Measurements from ENCODE around the gene OLFM1. TPM values are rescaled to one million over a fixed set of nuclear protein-coding genes. Genes with fewer than 3 reads are reported as not detected.

The OLFM1 gene
- total RNA-seq, 4 donors from 2014 or later: 12.1 to 31.4 (median 23.2) TPM

DNA sequence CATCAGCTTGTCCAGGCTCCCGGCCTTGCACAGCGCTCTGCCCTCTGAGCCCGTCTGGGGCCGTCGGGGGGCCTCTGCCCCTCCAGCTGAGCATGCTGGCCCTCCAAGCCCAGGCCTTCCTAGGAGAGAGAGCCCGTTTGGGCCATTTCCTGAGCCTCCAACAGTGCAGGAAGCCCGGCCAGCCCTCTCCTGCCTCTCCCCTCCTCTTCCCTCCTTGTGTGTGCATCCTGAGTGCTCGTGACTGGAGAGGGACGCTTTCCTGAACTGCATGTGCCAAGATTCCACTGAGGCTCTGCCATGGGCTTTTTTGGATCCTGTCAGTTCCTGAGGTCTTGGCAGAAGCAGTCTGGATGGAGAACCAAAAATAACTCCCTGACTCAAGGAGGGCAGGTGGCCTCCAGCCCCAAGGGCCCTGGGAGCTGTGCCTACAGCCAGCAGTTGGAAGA, 15.6 kb downstream of the OLFM1 start:
- TF ChIP-seq, protein P1, sequence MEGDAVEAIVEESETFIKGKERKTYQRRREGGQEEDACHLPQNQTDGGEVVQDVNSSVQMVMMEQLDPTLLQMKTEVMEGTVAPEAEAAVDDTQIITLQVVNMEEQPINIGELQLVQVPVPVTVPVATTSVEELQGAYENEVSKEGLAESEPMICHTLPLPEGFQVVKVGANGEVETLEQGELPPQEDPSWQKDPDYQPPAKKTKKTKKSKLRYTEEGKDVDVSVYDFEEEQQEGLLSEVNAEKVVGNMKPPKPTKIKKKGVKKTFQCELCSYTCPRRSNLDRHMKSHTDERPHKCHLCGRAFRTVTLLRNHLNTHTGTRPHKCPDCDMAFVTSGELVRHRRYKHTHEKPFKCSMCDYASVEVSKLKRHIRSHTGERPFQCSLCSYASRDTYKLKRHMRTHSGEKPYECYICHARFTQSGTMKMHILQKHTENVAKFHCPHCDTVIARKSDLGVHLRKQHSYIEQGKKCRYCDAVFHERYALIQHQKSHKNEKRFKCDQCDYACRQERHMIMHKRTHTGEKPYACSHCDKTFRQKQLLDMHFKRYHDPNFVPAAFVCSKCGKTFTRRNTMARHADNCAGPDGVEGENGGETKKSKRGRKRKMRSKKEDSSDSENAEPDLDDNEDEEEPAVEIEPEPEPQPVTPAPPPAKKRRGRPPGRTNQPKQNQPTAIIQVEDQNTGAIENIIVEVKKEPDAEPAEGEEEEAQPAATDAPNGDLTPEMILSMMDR (IDR thresholded peaks at IDR 0.05): no peak
- ATAC-seq (ENCODE audit: low FRiP score) (no peak), DNase-seq (ENCODE audit: low spot score) (no peak)

DNA sequence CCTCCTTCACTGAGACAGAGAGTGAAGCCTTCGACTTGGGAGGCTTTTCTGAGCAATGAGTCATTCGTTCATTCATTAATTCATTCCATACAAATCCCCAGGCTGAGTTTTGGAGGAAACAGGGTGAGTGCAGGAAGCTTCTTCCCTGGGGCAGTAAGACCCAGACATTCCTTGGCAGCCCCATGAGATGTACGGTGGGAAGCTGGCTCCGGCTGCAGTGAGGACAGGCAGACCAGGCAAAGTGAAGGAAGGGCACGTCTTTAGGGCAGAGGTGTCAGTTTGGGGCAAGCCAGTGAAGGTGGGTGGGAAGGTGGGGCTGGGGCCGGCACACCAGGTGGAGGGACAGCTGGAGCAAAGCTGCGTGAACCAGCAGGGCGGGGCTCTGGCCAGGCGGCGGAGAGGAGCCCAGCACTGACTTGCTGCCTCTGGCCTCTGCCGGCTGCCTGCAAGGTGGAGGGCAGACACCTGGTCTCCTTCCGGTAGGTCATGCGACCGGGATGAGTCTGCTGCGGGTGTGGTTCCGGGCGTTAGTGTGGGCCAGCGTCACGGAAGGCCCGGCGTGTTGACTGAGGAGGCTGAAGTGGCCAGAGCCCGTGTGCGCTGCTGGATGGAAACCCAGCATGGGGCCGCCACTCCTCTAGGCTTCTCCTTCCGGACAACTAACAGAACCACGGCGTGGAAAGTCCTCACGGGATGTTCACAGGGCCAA, 16.6 kb downstream of the OLFM1 start:
- DNase-seq (ENCODE audit: low spot score) (no peak), ATAC-seq (ENCODE audit: low FRiP score) (no peak)
- TF ChIP-seq, protein P1 (IDR thresholded peaks at IDR 0.05): no peak

DNA sequence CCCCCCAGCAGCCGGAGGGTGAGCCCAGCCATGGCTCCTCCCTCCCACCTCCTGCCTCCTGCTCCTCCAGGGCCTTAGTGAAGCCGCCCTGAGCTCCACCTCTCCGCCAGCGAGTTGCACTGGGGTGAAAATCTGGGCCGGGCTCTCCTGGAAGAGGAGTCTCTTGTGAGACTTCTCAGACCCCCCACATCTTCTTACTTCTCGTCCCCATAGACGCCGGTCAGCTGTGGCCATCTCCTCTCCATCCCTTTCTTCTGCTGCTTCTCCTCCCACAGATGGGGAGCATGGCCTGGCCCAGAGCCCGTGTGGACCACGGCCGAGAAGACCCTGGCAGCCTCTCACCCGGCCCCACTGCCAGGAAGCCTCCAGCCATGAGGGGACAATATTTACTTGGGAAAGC, 17.3 kb downstream of the OLFM1 start:
- TF ChIP-seq, protein P1 (IDR thresholded peaks at IDR 0.05): no peak
- ATAC-seq (ENCODE audit: low FRiP score): no peak
- DNase-seq (ENCODE audit: low spot score): no peak

DNA sequence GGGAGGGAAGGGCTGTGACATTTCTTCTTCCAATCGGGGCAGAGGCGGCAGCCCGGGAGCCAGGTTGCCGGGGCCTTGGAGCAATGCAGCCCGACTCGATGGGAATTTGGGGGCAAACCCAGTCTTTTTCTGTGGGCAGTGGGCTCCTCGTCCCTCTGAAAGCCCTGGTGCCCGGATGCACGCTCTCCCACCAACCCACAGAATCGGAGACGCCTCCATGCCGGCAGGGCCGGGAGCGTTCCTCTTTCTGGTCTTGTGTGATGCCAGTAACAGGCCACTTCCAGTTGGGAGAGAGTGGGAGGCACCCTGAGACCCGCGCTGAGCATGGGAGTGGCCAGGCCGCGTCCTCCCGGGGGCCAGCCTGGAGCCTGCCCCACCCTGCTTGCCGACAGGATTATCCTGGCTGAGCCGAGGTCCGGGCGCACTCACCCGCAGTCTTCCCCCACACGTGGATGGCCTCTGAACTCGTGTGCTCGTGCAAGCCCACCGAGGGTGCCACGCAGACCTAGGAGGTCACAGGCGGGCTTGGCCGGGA, 17.8 kb downstream of the OLFM1 start:
- no peak for DNase-seq (ENCODE audit: low spot score)
- TF ChIP-seq, protein P1 (IDR thresholded peaks at IDR 0.05): no peak
- ATAC-seq (ENCODE audit: low FRiP score): no peak

DNA sequence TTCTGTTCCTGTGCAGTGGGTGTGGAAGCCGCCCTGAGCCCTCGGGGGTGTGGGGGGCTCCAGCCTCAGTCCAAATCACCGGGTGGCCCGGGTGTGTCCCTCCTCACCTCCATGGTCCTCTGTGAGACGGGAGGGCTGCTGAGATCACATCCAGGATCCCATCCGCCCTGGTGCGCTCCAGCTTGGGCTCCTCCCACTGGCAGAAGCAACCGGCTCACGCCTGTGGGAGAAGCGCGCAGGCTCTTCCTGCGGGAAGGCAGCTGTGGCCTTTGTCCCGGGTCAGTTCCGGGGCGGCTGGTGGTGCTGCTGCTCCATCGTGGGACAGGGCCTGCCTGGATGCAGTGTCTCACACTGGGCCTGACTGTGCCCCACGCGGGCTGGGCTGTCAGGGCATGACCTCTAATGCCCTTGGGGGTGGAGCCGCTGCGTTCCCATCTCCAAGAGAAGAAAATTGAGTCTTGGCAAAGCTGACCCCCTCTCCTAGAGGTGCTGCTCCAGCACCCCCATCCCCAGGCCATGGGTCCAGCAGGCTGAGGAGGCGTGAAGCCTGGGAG, 18.5 kb downstream of the OLFM1 start:
- ATAC-seq (ENCODE audit: low FRiP score): no peak

DNA sequence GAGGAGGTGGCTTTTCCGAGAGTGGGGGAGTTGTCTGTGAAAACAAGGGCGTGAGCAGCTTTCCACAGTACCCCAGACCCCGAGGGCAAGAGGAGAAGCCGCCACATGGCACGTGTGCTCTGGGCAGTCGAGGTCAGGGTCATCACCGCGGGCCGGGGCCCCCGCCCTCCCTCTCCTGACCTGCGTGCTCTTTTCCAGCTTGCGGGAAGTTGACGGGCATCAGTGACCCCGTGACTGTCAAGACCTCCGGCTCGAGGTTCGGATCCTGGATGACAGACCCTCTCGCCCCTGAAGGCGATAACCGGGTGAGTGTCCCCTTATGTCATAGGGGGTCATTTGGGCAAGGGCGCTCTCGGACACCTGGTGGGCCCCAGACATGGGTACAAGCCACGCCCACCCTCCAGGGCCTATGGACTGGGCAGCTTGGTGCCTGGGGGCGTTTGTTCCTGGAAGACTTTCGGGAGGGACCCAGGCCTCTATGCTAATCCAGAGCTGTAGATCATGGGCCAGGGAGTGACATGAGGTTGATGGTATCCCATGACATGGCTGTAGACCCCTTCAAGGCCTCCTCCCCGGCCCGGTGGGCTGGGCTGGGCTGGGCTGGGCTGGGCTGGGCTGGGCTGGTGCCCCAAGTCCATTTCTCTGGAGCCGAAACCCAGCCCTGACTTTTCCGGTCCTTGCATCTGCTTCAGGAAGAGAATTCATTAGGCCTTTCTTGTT, 19.2 kb downstream of the OLFM1 start:
- ATAC-seq (ENCODE audit: low FRiP score): no peak
- TF ChIP-seq, protein P1 (IDR thresholded peaks at IDR 0.05): no peak
- DNase-seq (ENCODE audit: low spot score): no peak

More for the DNA sequence above, 18.5 kb downstream of the OLFM1 start:
- TF ChIP-seq, protein P1 (IDR thresholded peaks at IDR 0.05): no peak
- no peak for DNase-seq (ENCODE audit: low spot score)
